ENCODE measurements around the gene DHPS.

The DHPS gene

DNA sequence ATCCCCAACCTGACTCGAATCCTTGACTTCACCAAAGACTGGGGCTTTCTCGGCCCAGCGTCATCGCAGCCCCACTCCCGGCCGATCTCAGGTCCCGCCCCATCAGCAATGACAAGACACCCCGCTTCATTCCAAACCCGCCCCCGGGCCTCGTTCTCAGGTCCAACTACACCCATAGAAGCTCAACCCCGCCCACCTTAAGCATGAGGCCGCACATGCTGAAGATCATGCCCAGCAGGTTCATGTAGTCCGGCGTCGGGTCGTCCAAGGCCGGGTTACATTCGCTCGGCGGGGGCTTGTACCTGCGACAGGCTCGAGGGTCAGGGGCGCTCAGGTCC lies 12.8 kb downstream of the DHPS start:
- no peaks in the 10 kb centered on the region for H3K9me3 ChIP-seq (ENCODE audit: control insufficient read depth, low read depth, low read length)
- H3K4me3 ChIP-seq (ENCODE audit: low read length): peak overlapping the region; percentile 80
- peaks cover 7% of the 10 kb centered on the region for H3K36me3 ChIP-seq (ENCODE audit: control insufficient read depth, low read depth, low read length)
- peak overlapping the region; percentile 78 for H3K9ac ChIP-seq (ENCODE audit: low read length)
- H3K27me3 ChIP-seq (ENCODE audit: control insufficient read depth, insufficient read depth, low read length): no peaks in the 10 kb centered on the region
- no peak overlapping the region for H3K27ac ChIP-seq (ENCODE audit: low read length)
- no peaks in the 10 kb centered on the region for H3K4me1 ChIP-seq (ENCODE audit: control insufficient read depth, low read depth, low read length)

DNA sequence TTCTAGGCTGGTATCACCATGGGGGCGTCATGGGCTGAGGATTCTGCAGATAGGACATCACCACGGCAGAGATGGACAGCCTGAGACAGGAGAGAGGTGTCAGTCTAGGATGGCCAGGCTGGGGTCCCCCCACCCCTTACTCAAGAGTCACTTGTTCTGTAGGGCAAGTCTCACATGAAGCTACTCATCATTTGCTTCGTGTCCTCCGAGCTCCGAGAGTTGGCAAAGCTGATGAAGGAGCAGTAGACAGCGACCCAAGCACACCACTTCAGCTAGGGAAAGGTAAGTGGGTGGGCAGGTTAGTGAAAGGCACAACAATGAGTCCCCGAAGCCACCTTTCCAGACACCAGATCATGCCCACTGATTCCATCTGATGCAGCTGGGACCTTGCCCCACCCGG lies 13.3 kb downstream of the DHPS start:
- H3K9me3 ChIP-seq (ENCODE audit: control insufficient read depth, low read depth, low read length): no peaks in the 10 kb centered on the region
- H3K27me3 ChIP-seq (ENCODE audit: control insufficient read depth, insufficient read depth, low read length): no peaks in the 10 kb centered on the region
- no peaks in the 10 kb centered on the region for H3K4me1 ChIP-seq (ENCODE audit: control insufficient read depth, low read depth, low read length)
- H3K4me3 ChIP-seq (ENCODE audit: low read length): peak overlapping the region; percentile 80
- H3K36me3 ChIP-seq (ENCODE audit: control insufficient read depth, low read depth, low read length): peaks cover 4% of the 10 kb centered on the region
- no peak overlapping the region for H3K27ac ChIP-seq (ENCODE audit: low read length)
- H3K9ac ChIP-seq (ENCODE audit: low read length): peak overlapping the region; percentile 78

DNA sequence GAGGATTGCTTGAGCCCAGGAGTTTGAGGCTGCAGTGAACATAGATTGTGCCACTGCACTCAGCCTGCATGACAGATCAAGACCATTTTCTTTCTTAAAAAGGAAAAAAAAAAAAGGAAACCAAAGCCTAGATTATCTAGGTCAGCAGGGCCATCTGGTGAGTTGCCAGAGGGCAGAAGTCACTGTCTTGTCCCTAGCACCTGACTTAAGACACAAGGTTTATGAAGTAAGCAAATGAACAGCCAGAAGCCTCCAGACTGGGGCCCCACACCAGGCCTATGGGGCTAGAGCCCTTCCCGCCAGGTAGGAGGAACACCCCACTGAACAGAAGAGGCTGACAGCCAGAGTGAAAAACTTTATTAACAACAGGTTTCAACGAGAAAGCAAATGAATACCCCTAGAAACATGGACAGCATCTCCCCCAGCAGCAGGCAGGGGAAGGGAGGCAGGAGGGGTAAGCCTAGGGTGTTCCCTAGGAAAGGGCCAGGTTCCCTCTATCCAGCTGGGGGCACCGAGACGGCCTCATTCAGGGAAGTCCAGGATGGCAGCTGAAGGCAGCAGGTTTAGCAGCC lies 13.9 kb downstream of the DHPS start:
- H3K4me3 ChIP-seq (ENCODE audit: low read length): peak overlapping the region; percentile 80
- no peaks in the 10 kb centered on the region for H3K9me3 ChIP-seq (ENCODE audit: control insufficient read depth, low read depth, low read length)
- no peak overlapping the region for H3K9ac ChIP-seq (ENCODE audit: low read length)
- H3K27ac ChIP-seq (ENCODE audit: low read length): no peak overlapping the region
- H3K4me1 ChIP-seq (ENCODE audit: control insufficient read depth, low read depth, low read length): no peaks in the 10 kb centered on the region
- H3K36me3 ChIP-seq (ENCODE audit: control insufficient read depth, low read depth, low read length): peaks cover 3% of the 10 kb centered on the region
- no peaks in the 10 kb centered on the region for H3K27me3 ChIP-seq (ENCODE audit: control insufficient read depth, insufficient read depth, low read length)

DNA sequence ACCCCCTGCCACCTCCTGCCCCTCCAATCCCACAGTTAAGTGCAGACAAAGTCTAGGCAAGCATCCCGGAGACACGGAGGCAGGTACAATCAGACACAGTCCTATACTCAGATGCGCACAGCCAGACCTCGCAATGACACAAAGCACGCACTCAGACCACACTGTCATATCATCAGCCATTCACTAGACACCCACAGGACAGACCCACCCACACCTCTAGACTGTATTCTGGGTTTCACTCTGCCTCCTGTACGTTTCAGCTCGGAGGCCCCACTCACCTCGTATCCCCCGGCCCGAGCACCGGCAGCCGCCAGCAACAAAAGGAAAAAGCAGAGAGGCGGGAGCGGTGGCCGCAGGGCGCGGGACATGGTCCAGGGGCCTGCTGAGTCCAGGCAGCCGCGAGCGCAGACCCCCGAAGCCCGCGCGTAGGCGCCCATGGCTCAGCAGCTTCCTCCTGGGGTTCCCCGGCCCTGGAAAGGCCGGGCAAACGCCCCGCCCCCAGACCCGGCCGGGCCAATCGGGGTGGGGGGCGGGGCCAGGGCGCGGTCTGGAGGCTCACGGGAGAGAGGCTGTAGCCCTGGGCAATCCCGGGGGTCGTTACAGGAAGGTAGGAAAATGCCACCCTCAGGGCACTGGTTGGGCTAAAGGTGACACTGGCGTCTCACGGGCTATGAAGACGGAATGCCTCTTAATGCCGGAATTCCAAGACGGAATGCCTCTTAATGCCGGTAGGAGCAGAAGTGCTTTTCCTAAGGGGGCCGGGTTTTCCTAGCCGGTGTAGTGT lies 15.2 kb downstream of the DHPS start, which contains the start of the genes MAN2B1 and WDR83:
MAN2B1 (minus strand) TSS at position 478 of the 784 bp plus-strand sequence; CDS start at position 437, 41 bp downstream.
WDR83 (plus strand) TSS at position 543 of the 784 bp plus-strand sequence. CDS start 2,984 bp downstream, outside the sequence.
- Histone ChIP-seq H3K4me1 (ENCODE audit: control insufficient read depth, low read depth, low read length) (no peaks in the 10 kb centered on the region), H3K9me3 (ENCODE audit: control insufficient read depth, low read depth, low read length) (no peaks in the 10 kb centered on the region), H3K9ac (ENCODE audit: low read length) (peak within 1 kb of the TSS; percentile 71), H3K27ac (ENCODE audit: low read length) (no peak within 1 kb of the TSS), H3K27me3 (ENCODE audit: control insufficient read depth, insufficient read depth, low read length) (no peaks in the 10 kb centered on the region), H3K4me3 (ENCODE audit: low read length) (peak within 1 kb of the TSS; percentile 78), H3K36me3 (ENCODE audit: control insufficient read depth, low read depth, low read length) (peaks cover 3% of the 10 kb centered on the region)

DNA sequence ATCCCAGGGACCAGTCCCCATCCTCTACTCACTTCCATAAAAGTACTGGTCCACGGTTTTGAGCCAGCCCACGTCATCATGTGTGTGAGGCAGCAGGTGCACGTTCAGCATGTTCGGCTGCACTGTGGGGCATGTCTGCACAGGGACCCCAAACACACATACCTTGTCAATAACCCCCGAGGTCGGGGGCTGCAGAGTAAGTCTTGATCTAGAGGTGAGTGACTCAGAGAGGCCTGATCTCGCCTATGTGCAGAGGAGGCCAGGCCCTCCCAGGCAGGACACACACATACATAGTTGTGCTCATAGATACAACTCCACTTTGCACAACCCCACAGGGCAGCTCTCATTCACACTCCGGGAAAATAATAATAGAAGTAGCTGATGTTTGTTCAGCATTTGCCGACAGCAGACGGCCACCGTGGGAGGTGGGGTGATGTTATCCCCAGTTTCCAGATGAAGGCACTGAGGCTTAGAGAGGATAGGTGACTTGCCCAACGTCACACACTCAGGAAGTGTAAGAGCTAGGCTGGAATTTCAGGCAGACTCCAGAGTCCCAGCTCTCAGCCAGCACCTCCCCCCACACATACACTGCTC lies 15.9 kb downstream of the DHPS start:
- Histone ChIP-seq H3K36me3 (ENCODE audit: control insufficient read depth, low read depth, low read length) (peaks cover 9% of the 10 kb centered on the region), H3K4me1 (ENCODE audit: control insufficient read depth, low read depth, low read length) (no peaks in the 10 kb centered on the region), H3K9ac (ENCODE audit: low read length) (peak overlapping the region; percentile 71), H3K27ac (ENCODE audit: low read length) (no peak overlapping the region), H3K9me3 (ENCODE audit: control insufficient read depth, low read depth, low read length) (no peaks in the 10 kb centered on the region), H3K4me3 (ENCODE audit: low read length) (peak overlapping the region; percentile 78), H3K27me3 (ENCODE audit: control insufficient read depth, insufficient read depth, low read length) (no peaks in the 10 kb centered on the region)

DNA sequence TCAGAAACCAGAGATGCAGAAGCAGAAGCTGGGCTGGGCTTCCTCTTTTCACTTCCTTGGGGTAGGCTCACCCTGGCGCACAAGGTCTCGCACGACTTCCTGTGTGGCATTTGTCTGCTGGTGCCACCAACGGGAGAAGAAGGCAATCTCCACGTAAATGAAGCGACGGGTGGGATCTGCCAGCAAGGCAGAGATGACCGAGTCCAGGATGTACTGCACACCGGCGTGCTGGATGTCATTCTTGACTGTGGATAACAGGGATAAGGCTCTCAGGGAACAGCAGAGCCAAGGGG lies 16.5 kb downstream of the DHPS start:
- Histone ChIP-seq H3K4me3 (ENCODE audit: low read length) (no peak overlapping the region), H3K9me3 (ENCODE audit: control insufficient read depth, low read depth, low read length) (no peaks in the 10 kb centered on the region), H3K27me3 (ENCODE audit: control insufficient read depth, insufficient read depth, low read length) (no peaks in the 10 kb centered on the region), H3K4me1 (ENCODE audit: control insufficient read depth, low read depth, low read length) (no peaks in the 10 kb centered on the region), H3K36me3 (ENCODE audit: control insufficient read depth, low read depth, low read length) (peaks cover 9% of the 10 kb centered on the region), H3K9ac (ENCODE audit: low read length) (no peak overlapping the region), H3K27ac (ENCODE audit: low read length) (no peak overlapping the region)

DNA sequence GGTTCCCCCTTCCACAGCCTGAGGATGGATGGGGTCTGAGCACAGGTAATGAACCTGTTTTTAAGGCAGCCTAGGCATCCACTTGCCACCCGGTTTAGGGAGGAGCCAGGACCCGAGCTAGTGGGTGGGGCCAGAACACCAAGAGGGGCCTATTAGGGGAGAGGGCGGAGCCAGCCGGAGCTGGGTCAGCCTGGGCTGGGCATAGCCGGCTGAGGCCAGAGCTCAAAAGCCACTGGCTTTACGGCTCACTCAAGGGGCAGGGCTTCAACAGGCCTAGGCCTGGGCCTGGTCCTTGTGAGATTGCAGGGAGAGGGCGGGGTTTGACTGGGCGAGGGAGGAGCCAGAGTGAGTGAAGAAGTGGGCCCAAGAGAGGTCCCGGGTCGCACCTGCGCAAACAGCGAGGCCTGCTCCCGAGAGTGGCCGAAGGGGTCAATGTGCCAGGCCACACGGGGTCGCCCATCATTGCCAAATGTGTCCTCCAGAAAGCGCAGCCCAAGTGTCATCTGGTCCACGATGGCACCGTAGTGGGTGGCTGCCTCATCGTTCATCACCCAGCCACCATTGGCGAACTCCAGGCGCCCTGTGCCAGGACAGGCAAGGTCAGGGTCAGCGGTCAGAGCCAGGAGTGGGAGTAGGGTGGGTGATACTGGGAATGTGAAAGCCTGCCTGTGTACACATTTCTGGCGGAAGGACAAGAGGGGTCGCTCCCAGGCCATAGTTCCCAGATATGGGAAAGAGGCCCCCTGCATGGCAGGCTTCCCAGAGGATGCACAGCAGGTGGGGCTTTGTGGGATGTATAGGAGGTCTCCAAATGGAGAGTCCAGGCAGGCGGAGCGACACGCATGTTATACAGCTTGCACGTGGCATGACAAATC lies 17.0 kb downstream of the DHPS start:
- Histone ChIP-seq H3K27me3 (ENCODE audit: control insufficient read depth, insufficient read depth, low read length) (no peaks in the 10 kb centered on the region), H3K27ac (ENCODE audit: low read length) (no peak overlapping the region), H3K4me3 (ENCODE audit: low read length) (no peak overlapping the region), H3K9ac (ENCODE audit: low read length) (no peak overlapping the region), H3K9me3 (ENCODE audit: control insufficient read depth, low read depth, low read length) (no peaks in the 10 kb centered on the region), H3K36me3 (ENCODE audit: control insufficient read depth, low read depth, low read length) (peaks cover 12% of the 10 kb centered on the region), H3K4me1 (ENCODE audit: control insufficient read depth, low read depth, low read length) (no peaks in the 10 kb centered on the region)

DNA sequence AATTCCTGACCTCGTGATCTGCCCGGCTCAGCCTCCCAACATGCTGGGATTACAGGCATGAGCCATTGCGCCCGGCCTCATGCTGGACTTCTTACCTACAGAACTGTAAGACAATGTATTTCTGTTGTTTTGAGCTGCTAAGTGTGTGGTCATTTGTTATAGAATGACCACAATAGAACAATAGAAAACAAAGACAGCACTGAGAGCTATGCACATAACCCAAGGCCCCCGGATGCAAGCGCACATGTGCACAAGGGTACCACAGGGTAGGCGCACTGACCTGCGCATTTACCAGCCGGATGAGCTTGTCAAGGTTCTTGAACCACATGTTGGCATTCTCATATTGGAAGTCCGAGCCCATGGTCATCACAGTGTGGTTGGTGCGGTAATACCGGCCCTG lies 20.7 kb downstream of the DHPS start:
- Histone ChIP-seq H3K27me3 (ENCODE audit: control insufficient read depth, insufficient read depth, low read length) (no peaks in the 10 kb centered on the region), H3K9me3 (ENCODE audit: control insufficient read depth, low read depth, low read length) (no peaks in the 10 kb centered on the region), H3K4me1 (ENCODE audit: control insufficient read depth, low read depth, low read length) (no peaks in the 10 kb centered on the region), H3K9ac (ENCODE audit: low read length) (no peak overlapping the region), H3K36me3 (ENCODE audit: control insufficient read depth, low read depth, low read length) (peaks cover 12% of the 10 kb centered on the region), H3K4me3 (ENCODE audit: low read length) (no peak overlapping the region), H3K27ac (ENCODE audit: low read length) (no peak overlapping the region)

DNA sequence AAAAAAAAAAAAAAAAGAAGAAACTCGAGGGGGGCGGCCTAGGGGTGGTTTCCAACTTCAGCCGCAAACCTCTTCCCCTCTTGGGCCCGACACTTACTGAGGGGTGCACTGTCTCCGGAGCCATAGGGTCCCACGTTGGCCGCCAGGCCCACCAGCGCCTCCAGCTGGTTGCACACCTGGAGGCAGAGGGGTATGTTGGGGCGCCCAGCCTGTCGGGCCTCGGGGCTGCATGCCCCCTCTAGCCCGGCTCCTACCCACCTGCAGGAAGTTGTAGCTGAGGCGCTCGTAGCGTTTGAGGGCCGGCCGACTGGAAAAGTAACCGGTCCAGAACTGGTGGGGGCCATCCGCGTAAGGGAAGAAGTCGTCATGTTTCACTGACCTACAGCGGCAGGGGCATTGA lies 23.7 kb downstream of the DHPS start:
- peaks cover 9% of the 10 kb centered on the region for H3K36me3 ChIP-seq (ENCODE audit: control insufficient read depth, low read depth, low read length)

DNA sequence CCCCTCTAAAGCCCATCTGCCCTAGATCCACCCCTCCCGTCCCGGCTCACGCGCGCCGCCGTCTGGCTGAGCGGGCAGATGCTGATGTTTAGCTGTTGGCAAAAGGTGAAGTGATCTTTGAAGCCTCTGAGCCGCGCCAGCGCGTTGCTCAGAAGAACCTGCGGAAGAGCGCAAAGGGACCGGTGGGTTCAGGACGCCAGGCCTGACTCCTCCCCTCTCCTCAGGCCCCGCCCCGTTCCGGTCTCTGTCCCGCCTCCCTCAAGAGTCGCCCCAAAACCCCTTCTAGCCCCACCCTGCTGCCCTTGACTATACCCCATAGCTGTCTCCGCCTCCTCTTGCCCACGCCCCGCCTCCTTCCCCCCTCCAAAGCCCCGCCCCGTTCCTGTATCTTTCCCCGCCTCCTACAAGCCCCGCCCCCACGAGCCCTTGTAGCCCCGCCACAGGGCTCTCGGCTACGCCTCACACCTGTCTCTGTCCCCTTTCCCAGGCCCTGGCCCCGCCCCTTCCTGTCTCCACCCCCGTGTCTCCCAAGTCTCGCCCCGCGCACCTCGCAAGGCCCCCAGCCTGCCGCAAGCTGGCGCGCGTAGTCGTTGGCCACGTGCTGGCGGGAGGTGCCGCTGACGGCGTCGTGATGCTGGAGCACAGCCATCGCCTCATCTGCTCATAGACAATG lies 24.6 kb downstream of the DHPS start:
- H3K36me3 ChIP-seq (ENCODE audit: control insufficient read depth, low read depth, low read length): peaks cover 9% of the 10 kb centered on the region

More for the DNA sequence above, 23.7 kb downstream of the DHPS start:
- Histone ChIP-seq H3K9ac (ENCODE audit: low read length) (no peak overlapping the region), H3K4me1 (ENCODE audit: control insufficient read depth, low read depth, low read length) (no peaks in the 10 kb centered on the region), H3K27ac (ENCODE audit: low read length) (no peak overlapping the region), H3K9me3 (ENCODE audit: control insufficient read depth, low read depth, low read length) (no peaks in the 10 kb centered on the region), H3K4me3 (ENCODE audit: low read length) (no peak overlapping the region), H3K27me3 (ENCODE audit: control insufficient read depth, insufficient read depth, low read length) (no peaks in the 10 kb centered on the region)

DNA sequence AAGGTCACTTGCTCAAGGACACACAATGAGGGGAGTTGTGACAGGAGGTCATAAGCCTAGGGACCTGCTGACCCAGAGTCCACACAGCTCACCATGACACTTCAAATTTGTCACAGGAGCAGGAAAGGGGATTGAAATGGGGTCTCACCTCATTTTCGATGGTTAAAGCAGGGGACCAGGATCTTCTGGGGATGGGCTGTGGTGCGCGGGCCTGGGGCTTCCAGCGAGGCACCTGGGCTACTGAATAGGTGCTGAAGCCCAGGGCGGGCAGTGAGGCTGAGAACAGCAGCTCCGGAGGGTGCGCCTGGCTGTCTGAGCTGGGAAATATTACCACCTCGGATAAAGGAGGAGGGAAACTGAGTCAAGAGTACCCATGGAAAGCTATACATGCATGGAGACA lies 26.1 kb downstream of the DHPS start:
- Histone ChIP-seq H3K4me1 (ENCODE audit: control insufficient read depth, low read depth, low read length) (no peaks in the 10 kb centered on the region), H3K9ac (ENCODE audit: low read length) (no peak overlapping the region), H3K27me3 (ENCODE audit: control insufficient read depth, insufficient read depth, low read length) (no peaks in the 10 kb centered on the region), H3K9me3 (ENCODE audit: control insufficient read depth, low read depth, low read length) (no peaks in the 10 kb centered on the region), H3K4me3 (ENCODE audit: low read length) (no peak overlapping the region), H3K36me3 (ENCODE audit: control insufficient read depth, low read depth, low read length) (peaks cover 3% of the 10 kb centered on the region), H3K27ac (ENCODE audit: low read length) (no peak overlapping the region)

More for the DNA sequence above, 24.6 kb downstream of the DHPS start:
- no peaks in the 10 kb centered on the region for H3K4me1 ChIP-seq (ENCODE audit: control insufficient read depth, low read depth, low read length)
- no peaks in the 10 kb centered on the region for H3K27me3 ChIP-seq (ENCODE audit: control insufficient read depth, insufficient read depth, low read length)
- H3K27ac ChIP-seq (ENCODE audit: low read length): no peak overlapping the region
- H3K9ac ChIP-seq (ENCODE audit: low read length): no peak overlapping the region
- no peak overlapping the region for H3K4me3 ChIP-seq (ENCODE audit: low read length)
- H3K9me3 ChIP-seq (ENCODE audit: control insufficient read depth, low read depth, low read length): no peaks in the 10 kb centered on the region
